ENCODE data around the gene ARRDC3.
"Not testable (repeated sequence)": the region's sequence is repeated elsewhere in the genome, so short reads cannot be mapped to it uniquely, and the experiment has no call there.

The ARRDC3 gene, protein sequence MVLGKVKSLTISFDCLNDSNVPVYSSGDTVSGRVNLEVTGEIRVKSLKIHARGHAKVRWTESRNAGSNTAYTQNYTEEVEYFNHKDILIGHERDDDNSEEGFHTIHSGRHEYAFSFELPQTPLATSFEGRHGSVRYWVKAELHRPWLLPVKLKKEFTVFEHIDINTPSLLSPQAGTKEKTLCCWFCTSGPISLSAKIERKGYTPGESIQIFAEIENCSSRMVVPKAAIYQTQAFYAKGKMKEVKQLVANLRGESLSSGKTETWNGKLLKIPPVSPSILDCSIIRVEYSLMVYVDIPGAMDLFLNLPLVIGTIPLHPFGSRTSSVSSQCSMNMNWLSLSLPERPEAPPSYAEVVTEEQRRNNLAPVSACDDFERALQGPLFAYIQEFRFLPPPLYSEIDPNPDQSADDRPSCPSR

DNA sequence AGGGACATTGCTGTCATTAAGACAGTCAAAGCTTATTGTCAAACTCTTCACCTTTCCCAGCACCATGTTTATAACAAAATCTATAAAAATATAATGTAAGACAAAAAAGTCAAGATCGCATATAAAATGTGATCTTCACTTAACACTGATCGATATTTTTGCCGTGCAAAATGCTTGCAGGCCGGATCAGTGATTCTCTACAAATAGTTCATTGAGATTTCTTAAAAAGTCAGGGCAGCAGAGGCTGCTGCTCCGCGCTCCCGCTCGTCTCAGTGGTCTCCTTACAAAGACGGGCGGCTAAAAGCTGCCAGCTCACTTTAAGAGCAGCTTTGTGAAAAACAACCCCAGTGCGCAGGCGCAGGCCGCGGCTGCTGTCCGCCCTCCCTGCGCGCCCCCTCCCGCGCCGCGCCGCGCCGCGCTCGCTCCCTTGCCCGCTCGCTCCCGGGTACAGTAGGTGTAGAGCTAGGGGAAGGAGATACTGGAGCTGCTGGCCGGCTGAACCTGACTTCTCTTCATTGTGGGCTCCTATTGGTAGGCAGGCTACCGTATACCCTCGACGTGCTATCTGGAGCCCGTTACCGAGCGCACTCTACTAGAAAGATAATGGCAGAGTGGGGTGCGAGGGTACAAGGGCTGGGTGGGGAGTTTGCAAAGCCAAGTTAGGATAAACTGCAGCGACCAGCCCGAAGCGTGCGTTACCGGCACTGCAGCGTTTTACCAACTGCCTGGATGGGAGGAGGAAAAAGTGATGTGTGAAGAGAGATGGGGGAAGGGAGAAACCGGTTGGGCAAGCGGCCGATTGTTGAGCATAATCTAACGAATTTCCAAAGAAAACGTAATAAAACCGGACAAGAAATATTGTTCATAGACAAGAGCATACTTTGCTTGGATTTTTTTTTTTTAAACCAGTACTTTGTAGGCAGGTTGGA, at the start of gene ARRDC3:
Gene ARRDC3, minus strand, starts transcription at position 291 of the 929 bp plus-strand sequence. Its CDS starts 225 bp downstream, at position 66.
- DNase-seq (ENCODE audit: low read depth) = peak; percentile 96

DNA sequence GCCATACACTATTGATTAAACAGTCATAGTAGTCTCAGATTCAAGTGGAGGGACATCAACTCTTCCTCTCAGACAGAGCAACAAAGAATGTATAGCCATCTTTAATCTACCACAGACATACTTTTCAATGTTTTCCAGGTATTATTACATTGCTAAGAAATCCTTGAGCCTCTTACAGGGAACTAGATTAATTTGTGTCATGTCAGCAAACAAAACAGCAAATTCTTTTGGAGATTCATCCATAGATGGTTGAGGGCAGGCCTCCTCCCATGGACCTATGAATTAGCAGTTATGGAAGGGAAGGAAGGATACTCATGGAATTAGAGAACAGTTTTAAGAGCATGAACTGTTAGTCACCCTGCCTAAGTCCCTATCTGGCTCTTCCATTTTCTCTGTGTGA, 47.8 kb upstream of the ARRDC3 start:
- no peak for DNase-seq (ENCODE audit: low read depth)

DNA sequence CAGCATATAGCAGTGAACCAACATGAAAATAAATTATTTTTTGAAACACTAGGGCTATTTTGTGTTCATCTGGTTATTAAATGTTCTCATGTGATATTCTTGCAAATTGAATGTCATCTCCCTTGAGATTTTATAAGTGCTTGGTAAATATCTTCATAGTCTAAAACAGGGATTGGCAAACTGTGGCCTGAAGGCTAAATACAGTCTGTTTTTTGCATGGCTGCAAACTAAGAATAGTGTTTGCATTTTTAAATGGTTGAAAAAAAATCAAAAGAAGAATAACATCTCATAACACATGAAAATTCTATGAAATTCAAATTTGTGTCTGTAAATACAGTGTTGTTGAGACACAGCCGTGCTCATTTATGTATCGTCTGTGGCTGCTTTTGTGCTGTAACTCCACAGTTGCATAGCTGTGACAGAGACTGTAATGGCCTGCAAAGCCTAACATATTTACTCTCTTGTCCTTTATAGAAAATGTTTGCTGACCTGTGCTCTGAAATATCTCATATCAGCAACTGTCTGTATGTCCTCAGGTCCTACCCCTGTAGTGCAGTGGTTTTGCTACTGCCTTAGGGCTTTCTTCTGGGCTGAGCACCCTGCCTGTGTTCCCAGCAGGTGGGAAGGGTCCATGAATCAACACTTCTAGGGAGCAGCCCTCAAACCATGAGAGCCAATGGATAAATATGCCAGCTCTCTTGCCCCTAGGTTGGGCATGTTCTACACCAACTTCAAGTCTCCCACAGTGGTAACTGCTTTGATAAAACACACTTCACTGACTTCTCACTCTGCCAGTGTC, 41.7 kb upstream of the ARRDC3 start:
- DNase-seq (ENCODE audit: low read depth) = no peak

DNA sequence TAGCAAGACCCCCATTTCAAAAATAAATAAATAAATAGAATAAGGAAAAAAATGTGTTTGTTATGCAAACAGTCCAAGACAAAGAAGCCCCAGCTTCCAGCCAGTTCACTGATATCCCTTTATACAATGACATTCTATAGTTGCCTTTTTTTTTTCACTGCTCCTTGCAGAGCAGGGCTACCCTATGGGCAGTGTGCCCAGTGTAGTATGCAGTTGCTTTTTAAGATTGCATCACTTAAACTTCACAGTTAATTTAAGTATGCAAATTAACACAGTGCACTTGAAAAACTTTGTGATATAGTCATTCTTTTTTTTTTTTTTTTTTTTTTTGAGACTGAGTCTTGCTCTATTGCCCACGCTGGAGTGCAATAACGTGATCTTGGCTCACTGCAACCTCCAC, 40.8 kb upstream of the ARRDC3 start:
- DNase-seq (ENCODE audit: low read depth) = no peak

DNA sequence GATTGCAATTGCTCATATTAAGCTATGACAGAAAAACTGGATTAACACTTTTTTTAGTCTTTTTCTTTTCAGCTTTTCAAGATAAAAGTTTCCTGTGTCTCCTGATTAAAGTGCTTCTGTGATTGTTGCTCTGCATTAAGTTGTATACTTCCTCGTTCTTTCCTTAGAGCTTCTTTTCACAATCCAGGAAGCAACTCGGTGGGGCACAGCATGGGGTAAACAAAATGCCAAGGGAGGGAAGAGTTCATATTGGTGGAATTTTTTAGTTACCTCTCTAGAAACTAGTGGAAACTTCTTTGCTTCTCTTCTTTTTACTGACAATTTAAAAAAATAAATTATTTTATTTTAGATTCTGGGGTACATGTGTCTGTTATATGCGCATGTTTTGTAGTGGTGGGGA, 37.8 kb upstream of the ARRDC3 start:
- DNase-seq (ENCODE audit: low read depth) = no peak

DNA sequence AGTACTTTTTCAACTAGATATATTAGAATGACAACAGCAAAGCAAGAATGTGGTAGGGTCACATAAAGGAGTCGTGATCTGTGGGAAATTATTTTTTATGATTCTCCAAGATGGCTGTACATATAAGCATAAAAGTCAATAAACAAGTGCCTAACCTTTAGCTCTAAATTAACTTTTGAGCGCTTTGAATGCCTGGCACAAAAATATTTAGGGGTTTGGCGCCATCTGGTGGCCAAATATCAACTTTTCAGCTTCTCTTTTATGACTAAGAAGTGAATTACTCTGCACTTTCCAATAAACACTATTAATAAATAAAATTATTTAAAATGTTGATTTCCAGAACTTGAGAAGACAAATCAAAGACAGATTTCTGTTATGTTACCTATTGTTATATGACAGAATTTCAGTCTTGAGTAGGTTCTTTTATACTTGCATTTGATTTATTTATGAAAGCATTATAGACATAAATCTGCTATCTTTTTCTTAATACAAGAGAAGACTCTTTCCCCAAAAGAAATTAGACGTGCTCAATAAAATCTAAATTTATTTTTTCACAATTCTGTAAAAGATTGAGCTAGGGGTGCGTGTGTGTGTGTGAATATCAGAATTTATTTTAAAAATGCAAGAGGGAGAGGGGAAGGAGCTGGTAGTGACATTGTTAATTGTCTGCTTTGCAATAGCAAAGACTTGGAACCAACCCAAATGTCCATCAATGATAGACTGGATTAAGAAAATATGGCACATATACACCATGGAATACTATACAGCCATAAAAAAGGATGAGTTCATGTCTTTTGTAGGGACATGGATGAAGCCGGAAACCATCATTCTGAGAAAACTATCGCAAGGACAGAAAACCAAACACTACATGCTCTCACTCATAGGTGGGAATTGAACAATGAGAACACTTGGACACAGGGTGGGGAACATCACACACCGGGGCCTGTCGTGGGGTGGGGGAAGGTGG, 36.7 kb upstream of the ARRDC3 start:
- peak; percentile 40 for DNase-seq (ENCODE audit: low read depth)

DNA sequence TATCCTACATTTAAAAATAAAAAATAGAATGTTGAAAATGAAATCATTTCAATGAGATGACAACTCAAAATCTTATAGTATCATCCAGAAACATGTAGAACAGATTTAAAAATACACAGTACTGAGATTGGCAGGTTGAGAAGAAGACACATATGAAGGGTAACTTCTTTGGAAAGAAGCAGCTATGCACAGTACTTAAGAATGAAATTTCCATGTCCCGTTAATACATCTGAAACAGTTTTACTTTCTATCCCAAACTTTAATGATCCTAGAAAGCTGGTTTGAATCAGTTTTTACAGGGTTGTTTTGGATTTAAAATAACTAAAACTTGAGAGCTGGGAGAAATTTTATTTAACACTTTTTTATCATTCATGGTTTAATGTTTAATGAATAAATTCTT, 36.0 kb upstream of the ARRDC3 start:
- DNase-seq (ENCODE audit: low read depth) = no peak

DNA sequence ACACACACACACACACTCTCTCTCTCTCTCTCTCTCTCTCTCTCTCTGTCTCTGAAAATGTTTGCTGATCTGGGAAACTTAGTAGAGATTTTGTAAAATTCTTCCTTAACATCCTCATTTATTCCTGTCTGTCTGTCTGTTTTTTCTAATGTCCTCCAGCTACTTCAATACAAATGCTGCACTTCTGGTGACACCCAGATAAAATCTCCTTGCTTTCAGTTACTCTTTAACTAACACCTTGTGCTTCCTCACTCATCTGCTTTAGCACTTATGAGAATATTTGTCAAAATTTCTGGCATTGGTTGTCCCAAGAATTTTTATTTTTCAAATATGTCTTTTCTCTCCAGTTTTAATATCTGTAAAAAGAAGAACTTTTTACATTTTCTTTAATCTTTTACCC, 35.0 kb upstream of the ARRDC3 start:
- DNase-seq (ENCODE audit: low read depth) = no peak

DNA sequence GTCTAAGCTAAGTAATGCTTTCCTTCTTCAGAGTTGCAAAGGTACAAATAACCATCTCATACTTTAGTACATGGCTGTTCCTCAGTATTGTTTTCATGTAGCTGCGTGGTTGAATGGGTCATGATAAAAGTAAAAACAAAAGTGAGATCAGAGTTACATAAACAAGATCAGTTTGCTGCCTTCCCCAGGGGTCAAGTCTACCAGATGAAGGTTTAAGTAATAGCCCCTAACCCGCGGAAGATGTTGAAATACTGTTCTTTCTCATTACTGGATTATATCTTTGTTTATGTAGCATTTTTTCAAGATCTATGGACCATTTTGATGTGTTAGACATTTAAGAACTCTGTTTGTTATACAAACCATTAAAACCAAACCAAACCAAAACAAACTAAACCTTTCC, 34.1 kb upstream of the ARRDC3 start:
- DNase-seq (ENCODE audit: low read depth) = no peak

DNA sequence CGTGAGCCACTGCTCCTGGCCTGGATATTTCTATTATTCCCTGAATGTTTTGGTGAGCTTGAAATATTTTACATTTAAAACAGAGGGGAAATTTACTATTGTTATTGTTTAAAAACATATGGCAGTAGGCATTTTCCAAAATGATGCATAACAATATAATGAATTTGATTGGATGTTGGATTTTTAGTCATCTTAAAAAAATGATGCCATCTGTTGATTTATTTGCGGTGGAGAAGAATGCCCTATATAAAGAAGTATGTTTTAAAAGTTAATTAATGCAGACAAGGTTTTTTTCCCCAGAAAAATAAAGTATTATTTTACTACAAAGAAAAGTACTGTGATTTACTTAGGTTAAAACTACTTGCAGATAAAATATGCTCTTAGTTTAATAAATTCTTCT, 33.4 kb upstream of the ARRDC3 start:
- DNase-seq (ENCODE audit: low read depth) = no peak

DNA sequence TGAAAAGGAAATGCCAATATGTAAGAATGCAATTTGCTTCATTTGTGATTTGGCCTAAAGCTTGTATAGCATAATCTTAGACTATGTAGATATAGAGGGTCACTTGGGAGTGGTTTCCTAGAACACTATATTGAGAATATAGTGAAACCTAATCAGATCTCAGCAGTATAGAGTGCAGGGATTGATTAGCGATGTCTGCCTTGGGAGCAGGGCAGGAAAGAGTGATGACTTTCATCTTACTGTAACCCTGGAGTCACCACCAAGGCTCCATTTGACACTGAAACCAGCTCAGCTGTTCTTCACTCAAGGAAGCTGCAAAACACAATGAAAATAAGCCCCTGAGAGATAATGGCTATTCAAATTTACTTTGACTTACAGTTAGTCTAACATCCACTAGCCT, 26.2 kb upstream of the ARRDC3 start:
- DNase-seq (ENCODE audit: low read depth) = no peak

DNA sequence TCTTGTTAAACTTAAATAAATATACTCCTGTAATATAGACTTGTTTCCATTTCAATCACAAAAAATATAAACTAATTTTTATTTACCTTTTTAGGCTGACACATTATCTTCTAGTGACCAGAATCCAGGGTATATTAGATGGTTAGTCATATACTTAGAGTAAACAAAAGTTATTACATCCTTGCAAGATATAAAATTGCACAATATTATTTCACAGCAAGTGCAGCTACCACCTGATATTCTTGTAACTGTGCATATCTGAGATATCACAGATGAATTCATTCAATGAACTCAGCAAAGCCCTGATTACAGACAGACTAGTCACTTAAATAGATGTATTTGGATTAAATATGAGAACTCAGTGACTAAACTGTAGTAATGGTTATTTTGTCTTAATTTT, 25.6 kb upstream of the ARRDC3 start:
- no peak for DNase-seq (ENCODE audit: low read depth)

DNA sequence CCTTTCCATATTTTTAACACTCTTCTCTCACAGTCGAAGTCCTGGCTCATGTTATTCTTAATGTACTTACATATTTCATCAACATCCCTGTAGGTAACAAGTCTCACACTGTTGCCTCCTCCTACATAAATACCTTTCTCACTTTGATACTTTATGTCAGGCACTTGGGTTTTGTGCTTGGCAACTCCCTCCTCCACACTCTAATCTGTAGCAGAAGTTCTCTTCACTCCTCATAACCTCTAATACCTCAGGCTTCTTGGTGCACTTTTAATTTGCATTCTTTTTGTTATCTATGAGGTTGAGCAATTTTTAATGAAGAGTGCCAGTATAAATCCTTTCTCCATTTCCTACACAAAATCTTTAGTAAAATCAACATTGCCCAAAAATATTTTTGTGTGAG, 24.1 kb upstream of the ARRDC3 start:
- DNase-seq (ENCODE audit: low read depth) = no peak

DNA sequence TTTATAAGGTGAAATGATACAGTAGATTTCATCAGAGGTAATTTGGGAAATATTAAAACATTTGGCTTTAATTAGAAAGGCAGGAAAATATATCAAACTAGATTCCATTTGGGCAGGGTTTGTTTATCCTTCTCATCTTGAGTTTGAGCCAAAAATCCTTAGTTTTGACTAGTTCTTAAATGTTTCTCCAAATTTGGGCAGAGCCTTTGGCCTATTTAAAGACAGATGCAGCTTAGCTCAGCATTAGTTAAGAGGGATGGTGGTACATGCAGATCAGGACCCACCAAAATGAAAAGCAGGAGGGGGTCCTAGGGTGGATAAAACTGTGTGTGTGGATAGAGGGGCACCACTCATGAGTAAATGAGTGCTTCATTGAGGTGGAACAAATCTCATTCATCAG, 20.3 kb upstream of the ARRDC3 start:
- no peak for DNase-seq (ENCODE audit: low read depth)

DNA sequence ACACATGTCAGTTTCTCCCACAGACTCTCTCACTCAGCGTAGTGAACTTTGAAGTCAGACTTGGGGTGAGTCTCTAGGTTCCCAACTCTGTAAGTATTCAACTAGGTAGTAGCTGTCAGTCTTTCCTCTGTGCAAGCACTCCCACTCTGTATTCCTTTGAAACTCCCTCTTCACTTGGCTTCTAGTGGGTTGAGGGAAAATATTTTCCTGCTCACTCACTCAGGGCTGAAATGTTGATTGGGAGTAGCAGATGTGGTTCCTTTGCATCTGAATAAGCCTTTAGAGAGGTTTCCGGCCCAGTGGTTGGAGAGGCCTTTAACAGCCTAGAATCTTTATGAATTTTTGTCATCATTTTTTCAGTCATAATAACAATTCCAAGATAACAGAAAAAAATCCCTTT, 18.1 kb upstream of the ARRDC3 start:
- DNase-seq (ENCODE audit: low read depth) = no peak

DNA sequence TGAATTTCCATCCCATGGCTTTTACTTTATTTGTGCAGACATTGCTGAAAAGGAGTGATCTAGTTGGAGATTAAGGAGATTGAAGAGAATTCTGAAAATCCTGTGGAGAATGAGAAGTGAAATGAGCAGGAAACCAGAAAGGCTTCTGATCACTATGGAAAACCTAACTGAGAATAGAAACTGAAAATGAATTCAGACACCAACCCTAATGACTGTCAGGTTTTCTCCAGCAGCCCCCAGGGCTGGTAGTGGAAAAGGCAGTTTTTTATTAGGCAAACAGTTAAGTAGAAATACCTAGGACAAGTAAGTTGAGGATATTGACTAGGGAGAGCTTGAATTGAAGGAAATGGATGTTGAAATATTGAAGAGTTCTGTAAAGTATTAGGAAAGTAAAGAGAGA, 14.7 kb upstream of the ARRDC3 start:
- DNase-seq (ENCODE audit: low read depth) = no peak

DNA sequence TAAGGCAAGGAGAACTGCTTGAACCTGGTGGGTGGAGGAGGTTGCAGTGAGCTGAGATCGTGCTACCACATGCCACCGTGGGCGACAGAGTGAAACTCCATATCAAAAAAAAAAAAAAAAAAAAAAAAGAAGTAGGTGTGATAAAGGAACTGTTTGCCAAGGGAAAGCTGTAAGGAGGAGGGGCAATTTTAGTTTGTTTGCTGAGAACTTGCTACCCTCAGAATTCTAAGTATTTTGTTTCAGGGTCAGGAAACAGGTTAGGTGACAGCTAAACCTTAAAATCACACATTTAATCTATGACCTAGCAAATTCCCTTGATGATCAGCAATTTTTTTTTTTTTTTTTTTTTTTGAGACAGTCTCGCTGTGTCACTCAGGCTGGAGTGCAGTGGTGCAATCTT, 7.2 kb upstream of the ARRDC3 start:
- DNase-seq (ENCODE audit: low read depth) = no peak

DNA sequence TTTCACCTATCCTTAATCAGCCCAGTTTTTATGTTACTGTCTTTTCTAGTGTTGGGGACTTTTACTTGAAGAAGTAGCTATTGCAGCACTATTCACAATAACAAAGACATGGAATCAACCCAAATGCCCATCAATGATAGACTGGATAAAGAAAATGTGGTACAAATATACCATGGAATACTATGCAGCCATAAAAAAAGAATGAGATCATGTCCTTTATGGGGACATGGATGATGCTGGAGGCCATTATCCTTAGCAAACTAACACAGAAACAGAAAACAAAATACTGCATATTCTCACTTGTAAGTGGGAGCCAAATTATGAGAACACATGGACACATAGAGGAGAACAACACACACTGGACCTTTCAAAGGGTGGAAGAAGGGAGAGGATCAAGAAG, 6.4 kb upstream of the ARRDC3 start:
- DNase-seq (ENCODE audit: low read depth) = not testable (repeated sequence)

DNA sequence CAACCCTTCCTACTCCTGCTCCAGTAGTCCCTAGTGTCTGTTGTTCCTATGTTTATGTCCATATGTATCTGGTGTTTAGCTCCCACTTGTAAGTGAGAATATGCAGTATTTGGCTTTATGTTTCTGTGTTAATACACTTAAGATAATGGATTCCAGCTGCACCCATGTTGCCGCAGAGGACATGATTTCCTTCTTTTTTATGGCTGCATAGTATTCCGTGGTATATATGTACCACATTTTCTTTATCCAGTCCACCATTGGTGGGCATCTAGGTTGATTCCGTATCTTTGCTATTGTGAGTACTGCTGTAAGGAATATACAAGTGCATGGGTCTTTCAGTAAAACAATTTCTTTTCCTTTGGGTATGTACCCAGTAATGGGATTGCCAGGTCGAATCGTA, 5.2 kb upstream of the ARRDC3 start:
- DNase-seq (ENCODE audit: low read depth) = no peak

DNA sequence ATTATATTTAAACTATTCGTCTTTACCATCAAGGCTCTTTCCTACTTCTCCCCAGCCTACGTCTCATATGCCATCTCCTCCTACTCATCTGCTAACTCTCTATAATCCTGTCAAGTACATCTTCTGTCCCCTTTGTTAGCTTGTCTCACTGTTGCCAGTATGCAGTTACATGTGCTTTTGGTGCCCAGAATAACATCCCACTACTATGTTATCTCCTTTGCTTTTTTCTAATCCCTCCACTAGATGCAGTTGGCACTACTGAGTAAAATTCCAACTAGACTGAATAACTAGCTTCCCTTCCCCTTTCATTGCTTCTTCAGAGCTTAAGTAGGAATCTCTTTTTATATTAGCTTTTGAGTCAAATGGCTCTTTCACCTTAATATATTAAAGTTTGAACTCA, 3.0 kb upstream of the ARRDC3 start:
- no peak for DNase-seq (ENCODE audit: low read depth)

DNA sequence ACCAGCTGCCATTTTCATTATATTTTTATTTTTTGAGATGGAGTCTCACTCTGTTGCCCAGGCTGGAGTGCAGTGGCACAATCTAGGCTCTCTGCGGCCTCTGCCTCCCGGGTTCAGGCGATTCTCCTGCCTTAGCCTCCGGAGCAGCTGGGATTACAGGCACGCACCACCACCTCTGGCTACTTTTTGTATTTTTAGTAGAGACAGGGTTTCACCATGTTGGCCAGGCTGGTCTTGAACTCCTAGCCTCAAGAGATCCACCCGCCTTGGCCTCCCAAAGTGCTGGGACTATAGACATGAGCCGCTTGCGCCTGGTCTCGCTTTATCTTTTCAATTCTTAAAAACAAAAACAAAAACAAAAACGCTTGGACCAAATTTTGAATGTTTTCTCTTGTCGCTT, 2.5 kb upstream of the ARRDC3 start:
- not testable (repeated sequence) for DNase-seq (ENCODE audit: low read depth)
